SK-N-SH (cell line): ENCODE measurements around the gene STAMBP. TPM values are rescaled to one million over a fixed set of nuclear protein-coding genes. Genes with fewer than 3 reads are reported as not detected.

ENCODE experiments used
- CTCF ChIA-PET: fragments of 300-600, 350-600 bp; formaldehyde crosslinking; extraction: SDS; loops from one replicate; lab custom pipeline; 2021; lab: Yijun Ruan, JAX
- POLR2A ChIA-PET: fragments of 350-600 bp; sonication (Branson Sonifier 250); formaldehyde crosslinking; extraction: SDS; loops from one replicate; lab custom pipeline; 2020; ENCODE audit warnings: antibody characterized with exemption, inconsistent platforms; lab: Yijun Ruan, JAX
- DNase-seq: peaks from one replicate; pipeline ENCODE4 v3.0.0; 2012
- H2AFZ ChIP-seq: fragments of 200-600 bp; sonication (generic); 2 replicates; pipeline ENCODE4 v1.8.1; 2016; ENCODE audit warnings: antibody characterized with exemption, mild to moderate bottlenecking, low read depth
- H3F3A ChIP-seq: fragments of 200-600 bp; sonication (generic); replicated peaks from 2 replicates; pipeline ENCODE3; 2016; ENCODE audit warnings: antibody characterized with exemption, mild to moderate bottlenecking; ENCODE audit not compliant: insufficient read depth
- H3K27ac ChIP-seq, 2 experiments: fragments of 200-500 bp in 1 of 2; fragments of 200-600 bp in 1 of 2; sonication (Bioruptor generic) in 1 of 2; sonication (generic), shearing (Covaris generic) in 1 of 2; 2 replicates each; pipeline versions ENCODE4 v1.5.1 to v1.6.1; 2014 to 2016; ENCODE audit warnings: low read depth in 2 of 2, inconsistent platforms in 1 of 2, low read length in 1 of 2, mild to moderate bottlenecking in 1 of 2, mixed read lengths in 1 of 2
- H3K27me3 ChIP-seq: fragments of 200-600 bp; sonication (generic), shearing (Covaris generic); 2 replicates; pipeline ENCODE4 v1.6.1; 2016; ENCODE audit warnings: mixed run types; ENCODE audit not compliant: insufficient read depth
- H3K36me3 ChIP-seq, 2 experiments: fragments of 200-500 bp in 1 of 2; fragments of 200-600 bp in 1 of 2; sonication (Bioruptor generic) in 1 of 2; sonication (generic) in 1 of 2; replicated peaks in 1 of 2; 2 replicates each; pipeline versions ENCODE3 to v1.5.1; 2014 to 2016; ENCODE audit warnings: low read length in 1 of 2, mild to moderate bottlenecking in 1 of 2; ENCODE audit not compliant: insufficient read depth in 2 of 2, control insufficient read depth in 1 of 2
- H3K4me1 ChIP-seq, 2 experiments: fragments of 200-500 bp in 1 of 2; fragments of 200-600 bp in 1 of 2; sonication (Bioruptor generic) in 1 of 2; sonication (generic), shearing (Covaris generic) in 1 of 2; 2 replicates each; pipeline versions ENCODE4 v1.5.1 to v1.6.1; 2014 to 2016; ENCODE audit warnings: low read depth in 1 of 2, low read length in 1 of 2, mixed run types in 1 of 2; ENCODE audit not compliant: insufficient read depth in 2 of 2, control insufficient read depth in 1 of 2
- H3K4me2 ChIP-seq: fragments of 200-600 bp; sonication (generic), shearing (Covaris generic); 2 replicates; pipeline ENCODE4 v1.6.1; 2017; ENCODE audit warnings: mixed run types
- H3K4me3 ChIP-seq, 2 experiments: fragments of 200-500 bp in 1 of 2; fragments of 200-600 bp in 1 of 2; sonication (Bioruptor generic) in 1 of 2; sonication (generic), shearing (Covaris generic) in 1 of 2; 2 replicates each; pipeline versions ENCODE4 v1.5.1 to v1.8.1; 2014 to 2016; ENCODE audit warnings: low read depth in 2 of 2, inconsistent platforms in 1 of 2, low read length in 1 of 2, mild to moderate bottlenecking in 1 of 2, mixed read lengths in 1 of 2, moderate library complexity in 1 of 2
- H3K79me2 ChIP-seq: fragments of 200-600 bp; sonication (generic); 2 replicates; pipeline ENCODE4 v1.8.1; 2017; ENCODE audit warnings: mild to moderate bottlenecking; ENCODE audit not compliant: insufficient read depth
- H3K9ac ChIP-seq: fragments of 200-600 bp; sonication (generic); 2 replicates; pipeline ENCODE4 v1.6.1; 2017; ENCODE audit warnings: mixed run types
- H3K9me2 ChIP-seq: fragments of 200-600 bp; sonication (generic); 2 replicates; pipeline ENCODE4 v1.6.1; 2017; ENCODE audit warnings: mixed run types
- H3K9me3 ChIP-seq: fragments of 200-600 bp; sonication (generic); 2 replicates; pipeline ENCODE4 v1.6.1; 2017; ENCODE audit warnings: mixed run types, mild to moderate bottlenecking, moderate library complexity
- H4K20me1 ChIP-seq: fragments of 200-600 bp; sonication (generic); 2 replicates; pipeline ENCODE4 v1.6.1; 2017; ENCODE audit warnings: mild to moderate bottlenecking, mixed run types; ENCODE audit not compliant: insufficient read depth
- CTCF ChIP-seq: fragments of 200-600 bp; sonication (generic); IDR thresholded peaks from 2 replicates; pipeline ENCODE4 v1.6.1; 2017; ENCODE audit warnings: antibody characterized with exemption, mild to moderate bottlenecking, moderate library complexity
- EP300 ChIP-seq, 2 experiments: IDR thresholded peaks; 2 replicates each; pipeline versions ENCODE4 v1.4.0 to v1.6.1; 2012; ENCODE audit warnings: borderline replicate concordance in 1 of 2, low read depth in 1 of 2, low read length in 1 of 2
- EZH2phosphoT487 ChIP-seq: fragments of 200-600 bp; sonication (generic); IDR thresholded peaks from 2 replicates; pipeline ENCODE4 v1.6.1; 2017; ENCODE audit warnings: low read depth, mixed run types, mild to moderate bottlenecking, antibody characterized with exemption, moderate library complexity, borderline replicate concordance
- GATA2 ChIP-seq: sonication (generic); formaldehyde crosslinking; IDR thresholded peaks from 2 replicates; pipeline ENCODE4 v1.5.0; 2020; ENCODE audit warnings: mild to moderate bottlenecking, missing genetic modification reagents
- IRF3 ChIP-seq: fragments of 150-350 bp; IDR thresholded peaks from 2 replicates; pipeline ENCODE4 v1.6.1; 2016; ENCODE audit warnings: mild to moderate bottlenecking, low read depth, low read length
- RAD21 ChIP-seq: IDR thresholded peaks from 2 replicates; pipeline ENCODE4 v1.6.1; 2012; ENCODE audit warnings: mild to moderate bottlenecking, low read length
- RXRA ChIP-seq: IDR thresholded peaks from 2 replicates; pipeline ENCODE4 v1.4.0; 2012; ENCODE audit warnings: low read depth, mild to moderate bottlenecking, borderline replicate concordance
- ZBTB33 ChIP-seq: IDR thresholded peaks from 2 replicates; pipeline ENCODE4 v1.4.0; 2012; ENCODE audit warnings: low read depth, borderline replicate concordance
- WGBS: methylation state at CpG from one replicate; pipeline ENCODE4 v1.1.6; 2017; ENCODE audit warnings: low lambda C conversion rate; 5-methylcytosine and 5-hydroxymethylcytosine counted together
- polyA plus RNA-seq, 3 experiments: library from polyadenylated mRNA; depleted of rRNA; stranded (reverse); fragments of >200 nt; gene quantifications; 2 replicates each; pipeline ENCODE4 v1.2.3, GENCODE V29; 2012

STAMBP gene
- polyA plus RNA-seq, 1 of the 3 experiments (the other 2 are of a cell fraction), result 42.2 TPM

- H3K4me3 ChIP-seq, result no peak overlapping the region
- H3K9me2 ChIP-seq, result no peaks in the 10 kb centered on the region
- no peak overlapping the region for H3K9ac ChIP-seq
- H3K79me2 ChIP-seq, result no peaks in the 10 kb centered on the region
- no peak overlapping the region for H2AFZ ChIP-seq
- H3K27ac ChIP-seq, result no peak overlapping the region
- 93% methylated on average over 2 of the region's 2 CpGs for WGBS
- 0 out of 4 replicates have a peak, but pooled peaks cover 0 to 3% of the 10 kb centered on the region in 2 experiments for H3K4me1 ChIP-seq
- H3K9me3 ChIP-seq, result no peaks in the 10 kb centered on the region
- H3K36me3 ChIP-seq, result peaks cover 61 to 71% of the 10 kb centered on the region in 2 experiments
- TF ChIP-seq ZBTB33, result no peak
- no peak for TF ChIP-seq IRF3
- TF ChIP-seq EZH2phosphoT487, result no peak
- no peak for TF ChIP-seq CTCF
- no peak for TF ChIP-seq EP300 (IDR thresholded peaks at IDR 0.05; ENCODE audit: borderline replicate concordance in 1 of 2, low read depth in 1 of 2, low read length in 1 of 2)
- TF ChIP-seq RXRA, result no peak
- POLR2A ChIA-PET, result no interaction called here
- no peaks in the 10 kb centered on the region for H4K20me1 ChIP-seq
- DNase-seq, result no peak
- H3F3A ChIP-seq, result peaks cover 18% of the 10 kb centered on the region
- CTCF ChIA-PET, result no interaction called here
- H3K4me2 ChIP-seq, result no peak overlapping the region
- H3K27me3 ChIP-seq, result no peaks in the 10 kb centered on the region
Observed at GRCh38 chr2:73850009-73850408, 21.2 kb downstream of the STAMBP start.

GRCh38 chr2:73851274-73851673 lies 22.5 kb downstream of the STAMBP start:
- peak; percentile 46 for TF ChIP-seq CTCF
- no peak for TF ChIP-seq GATA2 (CRISPR knock-in tag)
- TF ChIP-seq RAD21, result 0 out of 2 replicates have a peak, but pooled peaks have one; percentile 16
- POLR2A ChIA-PET, result no interaction called here
- H3K9me3 ChIP-seq, result no peaks in the 10 kb centered on the region
- CTCF ChIA-PET, result interaction anchor here (1.8 kb wide), 1 partner anchor 11 kb away, joined by 5 read pairs; no protein-coding TSS in a partner anchor
- no peaks in the 10 kb centered on the region for H3K79me2 ChIP-seq
- peaks cover 65 to 66% of the 10 kb centered on the region in 2 experiments for H3K36me3 ChIP-seq
- no peaks in the 10 kb centered on the region for H3K9me2 ChIP-seq
- H3F3A ChIP-seq, result peaks cover 24% of the 10 kb centered on the region
- 0 out of 4 replicates have a peak, but pooled peaks cover 0 to 3% of the 10 kb centered on the region in 2 experiments for H3K4me1 ChIP-seq
- 90% methylated on average over 3 of the region's 3 CpGs for WGBS
- H3K27me3 ChIP-seq, result no peaks in the 10 kb centered on the region
- H2AFZ ChIP-seq, result no peak overlapping the region
- H3K9ac ChIP-seq, result no peak overlapping the region
- no peaks in the 10 kb centered on the region for H4K20me1 ChIP-seq
- peak overlapping the region in 1 of 2 experiments; percentile 52; a peak in 1 of 4 replicates for H3K27ac ChIP-seq
- no peak overlapping the region for H3K4me3 ChIP-seq
- no peak for DNase-seq
- no peak overlapping the region; the same call in 1 of the 2 replicates for H3K4me2 ChIP-seq
